ENCODE data around the gene CENPM.

Gene CENPM

GRCh38 chr22:41946629-41947423 is at the start of gene CENPM:
CENPM (minus strand) TSS chr22:41947152; CDS start chr22:41947076, 76 bp downstream.
- TF ChIP-seq TEAD4 (IDR thresholded peaks at IDR 0.05) (no peak), EGR1 (IDR thresholded peaks at IDR 0.05) (peak; percentile 56; the same call in 1 of the 2 replicates), MAX (IDR thresholded peaks at IDR 0.05) (peak; percentile 83), CREB1 (IDR thresholded peaks at IDR 0.05; ENCODE audit: low read depth) (no peak), TAF1 (IDR thresholded peaks at IDR 0.05; ENCODE audit: low read depth) (peak; percentile 35; the same call in 1 of the 2 replicates), EP300 (IDR thresholded peaks at IDR 0.05; ENCODE audit: borderline replicate concordance) (peak; percentile 46), ZBTB7A (IDR thresholded peaks at IDR 0.05; ENCODE audit: low read depth) (peak; percentile 97), NFIC (IDR thresholded peaks at IDR 0.05) (peak; percentile 67), TCF12 (IDR thresholded peaks at IDR 0.05; ENCODE audit: low read depth) (peak; percentile 46; the same call in 1 of the 2 replicates), FOXM1 (IDR thresholded peaks at IDR 0.05; ENCODE audit: borderline replicate concordance, low read depth) (peak; percentile 47; the same call in 1 of the 2 replicates), YY1 (IDR thresholded peaks at IDR 0.05; ENCODE audit: low read depth) (peak; percentile 75), REST (IDR thresholded peaks at IDR 0.05; ENCODE audit: low read depth) (no peak), CEBPB (IDR thresholded peaks at IDR 0.05) (no peak), USF1 (IDR thresholded peaks at IDR 0.05) (peak; percentile 96), RAD21 (IDR thresholded peaks at IDR 0.05; ENCODE audit: low read depth) (no peak)

- TF ChIP-seq MAX (IDR thresholded peaks at IDR 0.05) (no peak), ZBTB7A (IDR thresholded peaks at IDR 0.05; ENCODE audit: low read depth) (no peak), EGR1 (IDR thresholded peaks at IDR 0.05) (no peak), TCF12 (IDR thresholded peaks at IDR 0.05; ENCODE audit: low read depth) (no peak), TEAD4 (IDR thresholded peaks at IDR 0.05) (no peak)
Measured at GRCh38 chr22:41995211-41995610, 48.3 kb upstream of the CENPM start.

GRCh38 chr22:41992496-41992895 is 45.5 kb upstream of the CENPM start:
- TF ChIP-seq CREB1 (IDR thresholded peaks at IDR 0.05; ENCODE audit: low read depth) (no peak), YY1 (IDR thresholded peaks at IDR 0.05; ENCODE audit: low read depth) (no peak), FOXM1 (IDR thresholded peaks at IDR 0.05; ENCODE audit: borderline replicate concordance, low read depth) (no peak), EGR1 (IDR thresholded peaks at IDR 0.05) (no peak), NFIC (IDR thresholded peaks at IDR 0.05) (no peak), USF1 (IDR thresholded peaks at IDR 0.05) (no peak), EP300 (IDR thresholded peaks at IDR 0.05; ENCODE audit: borderline replicate concordance) (no peak), TEAD4 (IDR thresholded peaks at IDR 0.05) (no peak), ZBTB7A (IDR thresholded peaks at IDR 0.05; ENCODE audit: low read depth) (no peak), RAD21 (IDR thresholded peaks at IDR 0.05; ENCODE audit: low read depth) (no peak), REST (IDR thresholded peaks at IDR 0.05; ENCODE audit: low read depth) (no peak), MAX (IDR thresholded peaks at IDR 0.05) (no peak)

GRCh38 chr22:41991111-41991510 is 44.2 kb upstream of the CENPM start:
- TF ChIP-seq TEAD4 (IDR thresholded peaks at IDR 0.05) (no peak), REST (IDR thresholded peaks at IDR 0.05; ENCODE audit: low read depth) (no peak), ZBTB7A (IDR thresholded peaks at IDR 0.05; ENCODE audit: low read depth) (no peak), EGR1 (IDR thresholded peaks at IDR 0.05) (no peak)
